Panc1 (cell line): ENCODE results near the gene UBE2O. TPM values are rescaled to one million over a fixed set of nuclear protein-coding genes. Genes with fewer than 3 reads are reported as not detected.

ENCODE experiments used
- ATAC-seq: fragments of 200-7000 bp; cut with Tn5 transposase; 2 replicates; pipeline ENCODE4 v1.9.1; 2020; ENCODE audit warnings: mild to moderate bottlenecking, moderate library complexity
- BruUV-seq: library from RNA; stranded (reverse); fragments of 400-500 nt; replicated peaks from 2 replicates; lab custom pipeline; 2021; lab: Mats Ljungman, UMichigan
- CTCF ChIA-PET: fragments of 300-600 bp; sonication (Branson Sonifier 250); formaldehyde crosslinking; loops from one replicate; lab custom pipeline; 2022; ENCODE audit warnings: antibody characterized with exemption; lab: Charles Lee
- POLR2A ChIA-PET: fragments of 300-600 bp; sonication (Branson Sonifier 250); formaldehyde crosslinking; loops from one replicate; lab custom pipeline; 2022; ENCODE audit warnings: antibody characterized with exemption; lab: Charles Lee
- DNase-seq: peaks from one replicate; pipeline ENCODE4 v3.0.0-alpha.2; 2010; ENCODE audit warnings: low read depth, low spot score
- H3K27ac ChIP-seq: 2 replicates; pipeline ENCODE4 v1.5.1; 2011; ENCODE audit warnings: mild to moderate bottlenecking, low read length, inconsistent platforms
- H3K27me3 ChIP-seq: fragments of 200-500 bp; sonication (Bioruptor generic); 2 replicates; pipeline ENCODE4 v1.6.0; 2014; ENCODE audit warnings: low read length, inconsistent platforms; ENCODE audit not compliant: control insufficient read depth, insufficient read depth
- H3K36me3 ChIP-seq: fragments of 200-500 bp; sonication (Bioruptor generic); 2 replicates; pipeline ENCODE4 v1.5.1; 2014; ENCODE audit warnings: inconsistent platforms, mild to moderate bottlenecking, low read length, moderate library complexity; ENCODE audit not compliant: control insufficient read depth, insufficient read depth
- H3K4me1 ChIP-seq: 2 replicates; pipeline ENCODE4 v1.5.1; 2011; ENCODE audit warnings: inconsistent platforms, mild to moderate bottlenecking, low read length, moderate library complexity; ENCODE audit not compliant: control insufficient read depth, insufficient read depth
- H3K4me3 ChIP-seq, 2 experiments: 2 replicates each; pipeline ENCODE4 v1.5.1; 2011 to 2012; ENCODE audit warnings: low read depth in 2 of 2, low read length in 2 of 2, mild to moderate bottlenecking in 2 of 2, inconsistent platforms in 1 of 2, moderate library complexity in 1 of 2
- H3K9me3 ChIP-seq: fragments of 200-500 bp; sonication (Bioruptor generic); 2 replicates; pipeline ENCODE4 v1.5.1; 2014; ENCODE audit warnings: low read depth, mild to moderate bottlenecking, inconsistent platforms, low read length, moderate library complexity; ENCODE audit not compliant: control insufficient read depth, insufficient read depth
- CTCF ChIP-seq: fragments of 450-650 bp; IDR thresholded peaks from 2 replicates; pipeline ENCODE4 v1.5.1; 2017; ENCODE audit warnings: mild to moderate bottlenecking
- POLR2AphosphoS5 ChIP-seq: IDR thresholded peaks from 2 replicates; pipeline ENCODE4 v1.6.1; 2012; ENCODE audit warnings: mild to moderate bottlenecking, low read depth, low read length, moderate library complexity
- SIN3A ChIP-seq: IDR thresholded peaks from 2 replicates; pipeline ENCODE4 v1.6.1; 2012; ENCODE audit warnings: low read depth, mild to moderate bottlenecking, low read length, moderate library complexity, borderline replicate concordance; ENCODE audit not compliant: insufficient read depth
- TCF7L2 ChIP-seq: IDR thresholded peaks from 2 replicates; pipeline ENCODE4 v1.6.1; 2011; ENCODE audit warnings: mild to moderate bottlenecking, low read depth, low read length, inconsistent platforms
- in situ Hi-C: cut with HindIII; loops from 2 replicates; pipeline ENCODE4 v1.10.0; 2016; ENCODE audit warnings: low sequenced_read_pairs, low pct_unique_long_range_greater_than_20kb
- intact Hi-C: fragments of 100-400 bp; cut with micrococcal nuclease; formaldehyde crosslinking; loops from one replicate; pipeline ENCODE4 v1.10.0; 2022; ENCODE audit not compliant: unreplicated experiment
- total RNA-seq: library from RNA; stranded (reverse); gene quantifications from one replicate; pipeline ENCODE4 v1.2.1, GENCODE V29; 2021; ENCODE audit not compliant: unreplicated experiment
- TF ChIP-seq, protein P1 (sequence below), 2 experiments: IDR thresholded peaks; 2 replicates each; pipeline ENCODE4 v1.6.1; 2011 to 2012; ENCODE audit warnings: low read depth in 2 of 2, control low read depth in 1 of 2, low read length in 1 of 2, mild to moderate bottlenecking in 1 of 2, moderate library complexity in 1 of 2; ENCODE audit not compliant: insufficient read depth in 1 of 2

The UBE2O gene
- total RNA-seq, 1 experiment from 2014 or later: 47.5 TPM

GRCh38 chr17:76371656-76372628 lies 81.0 kb downstream of the UBE2O start:
- ChIA-PET POLR2A (no interaction called here), CTCF (interaction anchor here (0.6 to 1.1 kb wide), 2 partner anchors 31 to 67 kb away, joined by 3 to 5 read pairs; no protein-coding TSS in a partner anchor)
- H3K4me1 ChIP-seq: no peaks in the 10 kb centered on the region
- no TSS peak for BruUV-seq
- H3K4me3 ChIP-seq: no peak overlapping the region
- TF ChIP-seq POLR2AphosphoS5: no peak
- no peak for TF ChIP-seq CTCF
- TF ChIP-seq TCF7L2: no peak
- TF ChIP-seq SIN3A: no peak
- TF ChIP-seq, protein P1, sequence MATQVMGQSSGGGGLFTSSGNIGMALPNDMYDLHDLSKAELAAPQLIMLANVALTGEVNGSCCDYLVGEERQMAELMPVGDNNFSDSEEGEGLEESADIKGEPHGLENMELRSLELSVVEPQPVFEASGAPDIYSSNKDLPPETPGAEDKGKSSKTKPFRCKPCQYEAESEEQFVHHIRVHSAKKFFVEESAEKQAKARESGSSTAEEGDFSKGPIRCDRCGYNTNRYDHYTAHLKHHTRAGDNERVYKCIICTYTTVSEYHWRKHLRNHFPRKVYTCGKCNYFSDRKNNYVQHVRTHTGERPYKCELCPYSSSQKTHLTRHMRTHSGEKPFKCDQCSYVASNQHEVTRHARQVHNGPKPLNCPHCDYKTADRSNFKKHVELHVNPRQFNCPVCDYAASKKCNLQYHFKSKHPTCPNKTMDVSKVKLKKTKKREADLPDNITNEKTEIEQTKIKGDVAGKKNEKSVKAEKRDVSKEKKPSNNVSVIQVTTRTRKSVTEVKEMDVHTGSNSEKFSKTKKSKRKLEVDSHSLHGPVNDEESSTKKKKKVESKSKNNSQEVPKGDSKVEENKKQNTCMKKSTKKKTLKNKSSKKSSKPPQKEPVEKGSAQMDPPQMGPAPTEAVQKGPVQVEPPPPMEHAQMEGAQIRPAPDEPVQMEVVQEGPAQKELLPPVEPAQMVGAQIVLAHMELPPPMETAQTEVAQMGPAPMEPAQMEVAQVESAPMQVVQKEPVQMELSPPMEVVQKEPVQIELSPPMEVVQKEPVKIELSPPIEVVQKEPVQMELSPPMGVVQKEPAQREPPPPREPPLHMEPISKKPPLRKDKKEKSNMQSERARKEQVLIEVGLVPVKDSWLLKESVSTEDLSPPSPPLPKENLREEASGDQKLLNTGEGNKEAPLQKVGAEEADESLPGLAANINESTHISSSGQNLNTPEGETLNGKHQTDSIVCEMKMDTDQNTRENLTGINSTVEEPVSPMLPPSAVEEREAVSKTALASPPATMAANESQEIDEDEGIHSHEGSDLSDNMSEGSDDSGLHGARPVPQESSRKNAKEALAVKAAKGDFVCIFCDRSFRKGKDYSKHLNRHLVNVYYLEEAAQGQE (IDR thresholded peaks at IDR 0.05; ENCODE audit: insufficient read depth in 1 of 2, low read depth in 2 of 2, low read length in 1 of 2): no peak
- H3K27me3 ChIP-seq: no peaks in the 10 kb centered on the region
- intact Hi-C loops (no loop called here), in situ Hi-C loops (no loop called here)
- ATAC-seq: no peak
- DNase-seq: no peak
- H3K36me3 ChIP-seq: no peaks in the 10 kb centered on the region
- no peak overlapping the region for H3K27ac ChIP-seq
- H3K9me3 ChIP-seq: no peaks in the 10 kb centered on the region

DNA sequence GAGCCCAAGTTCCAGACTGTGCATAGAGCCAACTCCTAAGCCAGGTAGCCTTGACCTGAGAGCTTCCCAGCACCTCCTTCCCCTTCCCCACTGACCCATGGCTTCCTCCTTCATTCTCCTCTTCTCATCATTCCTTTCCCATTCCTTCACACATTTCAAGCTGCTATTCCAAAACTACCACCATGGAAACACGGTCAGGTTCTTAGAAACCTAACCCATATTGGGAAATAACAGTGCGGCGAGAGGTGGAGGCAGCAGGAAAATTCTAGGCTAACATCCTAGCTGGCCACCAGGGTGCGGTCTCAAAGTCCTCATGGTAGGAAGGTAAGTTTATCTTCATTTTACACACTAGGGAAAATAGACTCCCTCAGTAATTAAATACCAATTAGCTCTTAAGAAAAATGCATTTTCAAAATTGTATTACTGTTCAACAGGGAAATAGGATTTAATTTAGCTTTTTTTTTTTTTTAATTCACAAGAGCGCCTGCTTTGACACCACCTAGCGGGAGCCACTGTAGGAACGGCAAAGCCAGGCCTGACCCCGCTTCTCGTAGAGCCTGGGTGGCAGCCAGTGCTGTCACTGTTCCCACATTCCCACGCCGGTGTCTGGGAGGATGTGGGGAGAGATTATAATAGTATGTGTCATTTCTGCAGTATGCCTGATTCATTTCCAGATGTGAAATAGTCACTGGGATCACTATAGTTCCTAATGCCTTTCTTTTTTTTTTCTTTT lies 82.5 kb downstream of the UBE2O start:
- POLR2A ChIA-PET: interaction anchor here (0.6 kb wide), 3 partner anchors 15 to 322 kb away, joined by 3 to 6 read pairs (median 3); no protein-coding TSS in a partner anchor
- H3K27ac ChIP-seq: no peak overlapping the region
- DNase-seq (no peak), ATAC-seq (peak; percentile 78)
- CTCF ChIA-PET: interaction anchor here (0.7 to 1.5 kb wide), 7 partner anchors 8 to 268 kb away, joined by 3 to 10 read pairs (median 7); partner anchors contain the start of gene SPHK1
- no peak overlapping the region for H3K4me3 ChIP-seq
- H3K36me3 ChIP-seq: no peaks in the 10 kb centered on the region
- in situ Hi-C loops (no loop called here), intact Hi-C loops (no loop called here)
- 0 out of 2 replicates have a peak, but pooled peaks cover 5% of the 10 kb centered on the region for H3K4me1 ChIP-seq
- no peaks in the 10 kb centered on the region for H3K27me3 ChIP-seq
- TF ChIP-seq TCF7L2 (no peak), CTCF (peak; percentile 82)
- H3K9me3 ChIP-seq: no peaks in the 10 kb centered on the region
- no TSS peak for BruUV-seq
